Measurements from ENCODE around the gene ADGRF1.
"Not testable (repeated sequence)": the region's sequence is repeated elsewhere in the genome, so short reads cannot be mapped to it uniquely, and the experiment has no call there.

ADGRF1 gene

DNA sequence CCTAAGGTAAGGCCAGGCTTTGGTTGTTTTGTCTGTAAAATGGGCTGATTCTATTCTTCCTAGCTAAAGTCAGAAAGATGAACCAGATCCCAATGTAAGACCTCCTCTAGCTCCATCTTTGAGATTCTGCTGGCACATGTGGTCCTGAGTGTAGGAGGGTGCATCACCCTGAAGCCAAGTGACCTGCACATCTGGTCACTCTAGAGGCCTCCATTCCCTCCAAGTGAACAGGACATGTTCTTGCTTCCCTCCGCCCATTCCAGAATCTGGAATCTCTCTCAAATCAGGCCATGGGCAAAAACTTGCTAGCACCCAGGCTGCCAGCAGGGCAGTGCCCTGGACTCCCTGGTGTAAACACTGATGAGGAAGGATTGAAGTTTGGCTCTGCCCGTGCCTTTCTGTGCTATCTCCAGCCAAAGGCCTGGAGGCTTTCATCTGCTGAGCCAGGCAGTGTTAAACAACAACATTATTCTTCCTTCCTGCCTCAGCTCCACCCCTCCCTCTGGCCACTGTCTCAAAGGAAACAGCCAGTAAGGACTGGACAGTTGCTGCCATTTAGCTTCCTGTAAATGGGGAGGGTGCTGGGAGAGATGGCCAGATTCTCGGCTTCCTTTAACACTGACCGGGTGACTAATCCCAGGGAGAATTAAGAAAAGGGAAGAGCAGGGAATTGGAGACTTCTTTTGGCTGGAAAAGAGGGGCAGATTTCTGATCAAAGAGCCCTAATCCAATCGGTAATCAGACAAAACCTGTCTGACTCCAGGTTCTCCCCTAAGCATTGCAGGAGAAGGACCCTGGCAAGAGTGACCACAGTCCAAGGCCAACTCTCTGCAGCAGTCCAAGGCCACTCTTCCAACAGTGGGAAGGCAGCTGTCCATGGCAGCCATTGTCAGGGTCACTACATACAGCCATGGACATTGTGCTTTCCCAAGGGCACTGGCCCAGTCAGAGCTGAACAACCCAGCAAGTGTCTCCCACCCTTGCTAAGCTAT, 19.5 kb upstream of the ADGRF1 start:
- Histone ChIP-seq H3K36me3 (ENCODE audit: control insufficient read depth in 2 of 2, insufficient read depth in 2 of 2, low read length in 2 of 2) (no peaks in the 10 kb centered on the region), H3K4me1 (ENCODE audit: control insufficient read depth, insufficient read depth, low read length) (peaks cover 12% of the 10 kb centered on the region), H3K9me3 (ENCODE audit: control insufficient read depth in 2 of 2, low read length in 2 of 2) (no peaks in the 10 kb centered on the region), H3K9ac (ENCODE audit: low read length in 2 of 2) (no peak overlapping the region), H3K27ac (ENCODE audit: low read length) (no peak overlapping the region), H3K4me3 (ENCODE audit: low read length in 2 of 2) (no peak overlapping the region), H3K27me3 (ENCODE audit: control insufficient read depth in 1 of 2, insufficient read depth in 2 of 2, low read length in 2 of 2) (no peaks in the 10 kb centered on the region)

- H3K27ac ChIP-seq (ENCODE audit: low read length): no peak overlapping the region
- peaks cover 12% of the 10 kb centered on the region for H3K4me1 ChIP-seq (ENCODE audit: control insufficient read depth, insufficient read depth, low read length)
- no peak overlapping the region for H3K9ac ChIP-seq (ENCODE audit: low read length in 2 of 2)
- no peaks in the 10 kb centered on the region for H3K36me3 ChIP-seq (ENCODE audit: control insufficient read depth in 2 of 2, insufficient read depth in 2 of 2, low read length in 2 of 2)
- no peaks in the 10 kb centered on the region for H3K27me3 ChIP-seq (ENCODE audit: control insufficient read depth in 1 of 2, insufficient read depth in 2 of 2, low read length in 2 of 2)
- H3K9me3 ChIP-seq (ENCODE audit: control insufficient read depth in 2 of 2, low read length in 2 of 2): no peaks in the 10 kb centered on the region
- no peak overlapping the region for H3K4me3 ChIP-seq (ENCODE audit: low read length in 2 of 2)
Measured at GRCh38 chr6:47059216-47059885, 17.2 kb upstream of the ADGRF1 start.

DNA sequence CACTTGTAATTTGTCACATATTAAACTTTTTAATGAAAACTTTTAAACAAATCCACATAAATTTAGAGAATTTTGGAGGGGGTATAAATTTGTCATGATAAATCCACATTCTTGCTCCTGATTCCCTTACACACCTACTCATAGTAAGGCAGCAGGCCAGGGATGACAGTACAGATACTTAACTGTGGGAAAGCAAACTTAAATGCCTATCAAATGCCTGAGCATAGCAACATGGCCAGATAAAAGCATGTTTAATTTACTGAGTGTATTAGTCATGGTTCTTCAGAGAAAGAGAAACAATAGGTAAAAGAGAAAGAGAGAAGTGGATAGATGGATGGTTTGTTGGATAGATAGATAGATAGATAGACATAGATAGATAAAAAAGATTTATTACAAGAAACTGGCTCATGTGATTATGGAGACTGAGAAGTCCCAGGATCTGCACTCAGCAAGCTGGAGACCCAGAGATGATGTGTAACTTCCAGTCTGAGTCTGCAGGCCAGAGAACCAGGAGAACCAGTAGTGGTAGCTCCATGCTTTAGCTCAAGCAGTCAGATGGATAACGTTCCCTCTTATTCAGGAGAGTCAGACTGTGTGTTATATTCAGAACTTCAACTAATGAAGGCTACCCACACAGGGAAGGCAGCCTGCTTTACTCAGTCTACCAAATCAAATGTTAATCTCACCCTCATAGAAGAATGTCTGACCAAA, 15.9 kb upstream of the ADGRF1 start:
- Histone ChIP-seq H3K9me3 (ENCODE audit: control insufficient read depth in 2 of 2, low read length in 2 of 2) (no peaks in the 10 kb centered on the region), H3K36me3 (ENCODE audit: control insufficient read depth in 2 of 2, insufficient read depth in 2 of 2, low read length in 2 of 2) (no peaks in the 10 kb centered on the region), H3K4me3 (ENCODE audit: low read length in 2 of 2) (no peak overlapping the region), H3K9ac (ENCODE audit: low read length in 2 of 2) (no peak overlapping the region), H3K4me1 (ENCODE audit: control insufficient read depth, insufficient read depth, low read length) (peaks cover 12% of the 10 kb centered on the region), H3K27me3 (ENCODE audit: control insufficient read depth in 1 of 2, insufficient read depth in 2 of 2, low read length in 2 of 2) (no peaks in the 10 kb centered on the region), H3K27ac (ENCODE audit: low read length) (no peak overlapping the region)

- H3K27ac ChIP-seq (ENCODE audit: low read length): no peak overlapping the region
- H3K9me3 ChIP-seq (ENCODE audit: control insufficient read depth in 2 of 2, low read length in 2 of 2): no peaks in the 10 kb centered on the region
- no peak overlapping the region for H3K4me3 ChIP-seq (ENCODE audit: low read length in 2 of 2)
- H3K4me1 ChIP-seq (ENCODE audit: control insufficient read depth, insufficient read depth, low read length): peaks cover 8% of the 10 kb centered on the region
- H3K36me3 ChIP-seq (ENCODE audit: control insufficient read depth in 2 of 2, insufficient read depth in 2 of 2, low read length in 2 of 2): no peaks in the 10 kb centered on the region
- H3K9ac ChIP-seq (ENCODE audit: low read length in 2 of 2): no peak overlapping the region
- no peaks in the 10 kb centered on the region for H3K27me3 ChIP-seq (ENCODE audit: control insufficient read depth in 1 of 2, insufficient read depth in 2 of 2, low read length in 2 of 2)
Measured at GRCh38 chr6:47056832-47057231, 14.7 kb upstream of the ADGRF1 start.

GRCh38 chr6:47054302-47054701, 12.2 kb upstream of the ADGRF1 start:
- not testable (repeated sequence) for H3K36me3 ChIP-seq (ENCODE audit: control insufficient read depth in 2 of 2, insufficient read depth in 2 of 2, low read length in 2 of 2); H3K9ac ChIP-seq (ENCODE audit: low read length in 2 of 2); H3K9me3 ChIP-seq (ENCODE audit: control insufficient read depth in 2 of 2, low read length in 2 of 2); H3K4me3 ChIP-seq (ENCODE audit: low read length in 2 of 2); H3K27me3 ChIP-seq (ENCODE audit: control insufficient read depth in 1 of 2, insufficient read depth in 2 of 2, low read length in 2 of 2); H3K27ac ChIP-seq (ENCODE audit: low read length); H3K4me1 ChIP-seq (ENCODE audit: control insufficient read depth, insufficient read depth, low read length)

GRCh38 chr6:47048638-47049037, 6.5 kb upstream of the ADGRF1 start:
- H3K36me3 ChIP-seq (ENCODE audit: control insufficient read depth in 2 of 2, insufficient read depth in 2 of 2, low read length in 2 of 2): no peaks in the 10 kb centered on the region
- no peaks in the 10 kb centered on the region for H3K9me3 ChIP-seq (ENCODE audit: control insufficient read depth in 2 of 2, low read length in 2 of 2)
- no peak overlapping the region for H3K9ac ChIP-seq (ENCODE audit: low read length in 2 of 2)
- H3K4me3 ChIP-seq (ENCODE audit: low read length in 2 of 2): no peak overlapping the region
- no peaks in the 10 kb centered on the region for H3K27me3 ChIP-seq (ENCODE audit: control insufficient read depth in 1 of 2, insufficient read depth in 2 of 2, low read length in 2 of 2)
- H3K27ac ChIP-seq (ENCODE audit: low read length): no peak overlapping the region
- no peaks in the 10 kb centered on the region for H3K4me1 ChIP-seq (ENCODE audit: control insufficient read depth, insufficient read depth, low read length)

GRCh38 chr6:47047479-47048407, 5.6 kb upstream of the ADGRF1 start:
- H3K27me3 ChIP-seq (ENCODE audit: control insufficient read depth in 1 of 2, insufficient read depth in 2 of 2, low read length in 2 of 2): no peaks in the 10 kb centered on the region
- no peak overlapping the region for H3K4me3 ChIP-seq (ENCODE audit: low read length in 2 of 2)

GRCh38 chr6:47047097-47047478, 5.0 kb upstream of the ADGRF1 start:
- Histone ChIP-seq H3K36me3 (ENCODE audit: control insufficient read depth in 2 of 2, insufficient read depth in 2 of 2, low read length in 2 of 2) (no peaks in the 10 kb centered on the region), H3K27ac (ENCODE audit: low read length) (no peak overlapping the region), H3K9ac (ENCODE audit: low read length in 2 of 2) (no peak overlapping the region), H3K27me3 (ENCODE audit: control insufficient read depth in 1 of 2, insufficient read depth in 2 of 2, low read length in 2 of 2) (no peaks in the 10 kb centered on the region), H3K4me3 (ENCODE audit: low read length in 2 of 2) (no peak overlapping the region), H3K4me1 (ENCODE audit: control insufficient read depth, insufficient read depth, low read length) (no peaks in the 10 kb centered on the region), H3K9me3 (ENCODE audit: control insufficient read depth in 2 of 2, low read length in 2 of 2) (no peaks in the 10 kb centered on the region)

More at GRCh38 chr6:47047479-47048407, 5.6 kb upstream of the ADGRF1 start:
- Histone ChIP-seq H3K27ac (ENCODE audit: low read length) (no peak overlapping the region), H3K4me1 (ENCODE audit: control insufficient read depth, insufficient read depth, low read length) (no peaks in the 10 kb centered on the region), H3K9ac (ENCODE audit: low read length in 2 of 2) (no peak overlapping the region), H3K9me3 (ENCODE audit: control insufficient read depth in 2 of 2, low read length in 2 of 2) (no peaks in the 10 kb centered on the region), H3K36me3 (ENCODE audit: control insufficient read depth in 2 of 2, insufficient read depth in 2 of 2, low read length in 2 of 2) (no peaks in the 10 kb centered on the region)

DNA sequence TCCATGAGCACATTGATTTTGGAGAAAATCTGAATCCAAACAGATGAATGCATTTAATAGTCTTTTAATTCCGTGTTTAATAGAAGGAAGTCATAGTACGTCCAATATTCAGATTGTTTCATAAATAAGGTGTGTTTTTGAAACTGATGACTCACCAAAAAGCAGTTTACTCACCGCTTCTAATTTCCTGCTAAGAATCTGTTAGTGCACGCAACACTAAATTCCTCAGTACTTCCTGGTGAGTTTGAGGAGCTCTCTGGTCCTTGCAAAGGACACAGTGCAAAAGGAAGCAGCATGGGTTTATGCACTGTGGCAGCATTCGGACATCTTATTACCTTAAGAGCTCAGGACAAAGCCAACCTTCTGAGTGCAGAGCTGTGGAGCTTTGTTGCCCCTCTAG, 2.3 kb upstream of the ADGRF1 start:
- no peaks in the 10 kb centered on the region for H3K27me3 ChIP-seq (ENCODE audit: control insufficient read depth in 1 of 2, insufficient read depth in 2 of 2, low read length in 2 of 2)
- no peaks in the 10 kb centered on the region for H3K4me1 ChIP-seq (ENCODE audit: control insufficient read depth, insufficient read depth, low read length)
- no peaks in the 10 kb centered on the region for H3K36me3 ChIP-seq (ENCODE audit: control insufficient read depth in 2 of 2, insufficient read depth in 2 of 2, low read length in 2 of 2)
- no peak overlapping the region for H3K9ac ChIP-seq (ENCODE audit: low read length in 2 of 2)
- no peak overlapping the region for H3K4me3 ChIP-seq (ENCODE audit: low read length in 2 of 2)
- H3K27ac ChIP-seq (ENCODE audit: low read length): no peak overlapping the region
- H3K9me3 ChIP-seq (ENCODE audit: control insufficient read depth in 2 of 2, low read length in 2 of 2): no peaks in the 10 kb centered on the region

DNA sequence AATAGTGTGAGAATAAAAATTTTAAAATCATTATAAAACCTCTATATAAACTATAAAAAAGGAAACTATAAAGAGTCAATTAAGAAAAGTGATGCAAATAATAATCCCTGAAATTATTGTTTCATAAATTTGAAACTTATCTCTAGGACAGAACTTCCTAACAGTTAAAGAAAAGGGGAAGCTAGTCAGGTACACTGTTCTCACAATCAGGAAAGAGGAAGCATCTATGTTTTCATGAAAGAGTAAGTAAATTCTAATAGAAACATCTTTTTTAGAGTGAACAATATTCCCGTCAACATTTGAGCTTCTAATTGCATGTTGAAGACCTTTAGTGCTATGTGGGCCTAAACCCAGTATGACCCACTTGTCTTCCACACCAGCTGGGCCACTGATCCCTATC, 1.2 kb upstream of the ADGRF1 start:
- Histone ChIP-seq H3K9me3 (ENCODE audit: control insufficient read depth in 2 of 2, low read length in 2 of 2) (no peaks in the 10 kb centered on the region), H3K36me3 (ENCODE audit: control insufficient read depth in 2 of 2, insufficient read depth in 2 of 2, low read length in 2 of 2) (no peaks in the 10 kb centered on the region), H3K4me1 (ENCODE audit: control insufficient read depth, insufficient read depth, low read length) (no peaks in the 10 kb centered on the region), H3K27me3 (ENCODE audit: control insufficient read depth in 1 of 2, insufficient read depth in 2 of 2, low read length in 2 of 2) (no peaks in the 10 kb centered on the region), H3K27ac (ENCODE audit: low read length) (no peak overlapping the region), H3K4me3 (ENCODE audit: low read length in 2 of 2) (no peak overlapping the region), H3K9ac (ENCODE audit: low read length in 2 of 2) (no peak overlapping the region)

All from stomach smooth muscle (tissue), 2 donors.